ENCODE measurements around the gene SPDYE5.

The SPDYE5 gene

DNA sequence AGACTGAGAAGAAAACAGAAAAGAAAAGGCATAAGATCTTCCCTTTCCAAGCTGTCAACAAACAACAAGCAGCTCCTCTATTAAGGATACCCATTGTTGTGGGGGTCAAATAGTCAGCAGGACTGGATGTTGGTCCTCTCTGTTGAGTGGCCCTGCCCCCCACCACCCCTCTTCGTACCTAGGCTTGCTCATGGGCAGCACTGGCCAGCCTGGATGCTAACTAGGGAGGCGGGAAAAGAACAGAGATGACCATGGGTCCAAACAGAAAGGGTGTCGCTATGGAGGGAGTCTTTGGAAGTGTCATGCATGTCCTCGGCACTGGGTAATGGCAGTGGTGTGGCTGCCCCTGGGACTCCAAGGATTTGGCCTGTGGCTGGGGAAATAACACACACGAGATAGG lies 45.6 kb downstream of the SPDYE5 start:
- no peak for DNase-seq (ENCODE audit: low spot score)

DNA sequence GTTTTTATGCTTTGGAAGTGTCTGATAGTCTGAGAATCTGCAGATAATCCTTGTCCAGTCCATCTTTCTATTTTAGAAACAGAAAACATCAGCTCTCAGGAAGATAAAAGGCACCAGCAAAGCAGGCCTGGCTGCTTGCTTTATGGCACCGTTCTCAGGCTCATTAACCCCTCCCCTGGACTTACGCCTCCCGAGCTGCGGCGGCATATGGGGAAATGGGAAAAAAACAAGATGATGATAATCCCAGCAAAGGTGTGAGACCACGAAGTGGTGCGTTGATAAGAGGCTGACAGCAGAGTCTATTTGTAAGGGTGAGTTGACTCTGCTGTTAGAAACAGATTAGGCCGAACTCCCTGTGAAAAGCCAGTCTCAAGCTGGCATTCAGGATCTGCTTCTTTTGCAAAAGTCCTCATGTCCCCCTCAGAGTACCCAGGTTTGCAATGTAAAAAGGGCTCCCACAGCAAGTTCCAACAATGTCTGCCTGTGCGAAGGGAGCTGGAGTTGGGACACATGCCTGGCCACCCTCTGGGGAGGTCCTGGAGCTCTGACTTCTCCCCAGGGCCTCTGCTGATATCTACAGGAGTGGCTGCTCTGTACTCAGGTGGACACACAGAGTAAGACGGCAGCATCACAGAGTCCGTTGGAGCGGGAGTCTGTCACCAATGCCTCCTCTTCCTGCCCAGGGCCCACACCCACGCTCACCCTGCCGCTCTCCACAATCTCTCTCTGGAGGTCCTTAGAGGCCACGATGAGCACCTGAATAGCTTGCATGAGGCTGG lies 54.3 kb downstream of the SPDYE5 start:
- no peak for DNase-seq (ENCODE audit: low spot score)

Measured in CD4-positive, alpha-beta T cell treated with Interleukin-6 at 100 ng/mL for 8 hours (primary cell).